NCI-H345 treated with DMSO at 0.1 percent for 48 hours (cell line): Measurements from ENCODE around the gene LDLRAD4.
"Not testable (repeated sequence)": the region's sequence is repeated elsewhere in the genome, so short reads cannot be mapped to it uniquely, and the experiment has no call there.

Experiments
- DNase-seq: peaks from one replicate; lab custom pipeline; 2025; ENCODE audit not compliant: unreplicated experiment; lab: John Stamatoyannopoulos, UW

Gene LDLRAD4

DNA sequence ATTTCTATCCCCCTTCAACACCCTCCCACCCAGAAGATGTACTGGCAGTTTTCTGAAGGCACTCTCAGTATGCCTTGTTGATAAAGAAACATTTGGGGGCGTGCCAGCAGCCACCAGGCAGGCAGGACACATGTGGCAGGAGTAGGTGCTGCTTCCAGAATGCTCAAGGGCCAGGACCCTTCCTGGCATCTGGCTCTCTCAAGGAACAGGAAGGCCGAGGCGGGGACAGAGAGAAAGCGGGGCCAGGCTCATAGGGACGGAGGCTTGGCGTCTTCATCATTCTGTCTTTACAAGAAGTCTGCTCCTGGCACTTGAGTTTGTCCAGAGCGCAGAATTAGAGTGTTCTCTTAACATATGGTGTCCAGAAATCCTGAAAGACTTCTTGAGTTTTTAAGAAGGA is 386.2 kb downstream of the LDLRAD4 start:
- no peak for DNase-seq

DNA sequence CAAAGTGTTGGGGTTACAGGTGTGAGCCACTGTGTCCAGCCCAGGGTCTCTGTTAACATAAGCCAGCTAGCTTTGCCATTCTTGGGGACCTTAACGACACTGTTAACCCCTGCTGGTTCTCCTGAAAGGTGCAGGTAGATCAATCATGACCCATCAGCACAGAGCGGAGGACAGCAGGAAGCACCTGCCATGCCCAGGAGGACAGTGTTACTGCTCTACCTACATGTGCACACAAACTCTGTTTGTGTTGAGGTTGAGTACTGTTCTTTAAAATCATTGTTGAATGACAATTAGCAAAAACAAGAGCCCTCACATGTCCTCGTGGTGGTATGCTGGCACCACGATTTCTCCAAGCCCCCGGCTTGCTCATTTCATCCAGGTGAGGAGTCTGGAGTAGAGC is 386.9 kb downstream of the LDLRAD4 start:
- DNase-seq: no peak

DNA sequence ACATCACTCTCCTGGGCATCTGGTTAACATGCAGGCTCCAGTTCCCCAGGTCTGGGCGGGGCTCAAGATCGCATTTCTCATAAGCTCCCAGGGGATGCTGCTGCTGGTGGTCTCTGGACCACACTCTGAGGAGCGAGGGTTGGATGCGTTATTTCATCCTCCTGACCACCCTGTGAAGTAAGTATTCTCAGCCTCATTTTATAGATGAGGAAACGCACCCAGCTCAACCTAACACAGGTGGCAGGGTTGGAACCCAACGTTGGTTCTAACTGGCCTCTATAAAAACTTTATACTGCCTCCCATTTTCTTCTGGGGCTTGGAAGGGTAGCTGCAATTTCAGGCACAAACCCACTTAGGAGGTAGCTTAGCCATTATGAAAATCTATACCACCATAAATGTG is 387.3 kb downstream of the LDLRAD4 start:
- no peak for DNase-seq

DNA sequence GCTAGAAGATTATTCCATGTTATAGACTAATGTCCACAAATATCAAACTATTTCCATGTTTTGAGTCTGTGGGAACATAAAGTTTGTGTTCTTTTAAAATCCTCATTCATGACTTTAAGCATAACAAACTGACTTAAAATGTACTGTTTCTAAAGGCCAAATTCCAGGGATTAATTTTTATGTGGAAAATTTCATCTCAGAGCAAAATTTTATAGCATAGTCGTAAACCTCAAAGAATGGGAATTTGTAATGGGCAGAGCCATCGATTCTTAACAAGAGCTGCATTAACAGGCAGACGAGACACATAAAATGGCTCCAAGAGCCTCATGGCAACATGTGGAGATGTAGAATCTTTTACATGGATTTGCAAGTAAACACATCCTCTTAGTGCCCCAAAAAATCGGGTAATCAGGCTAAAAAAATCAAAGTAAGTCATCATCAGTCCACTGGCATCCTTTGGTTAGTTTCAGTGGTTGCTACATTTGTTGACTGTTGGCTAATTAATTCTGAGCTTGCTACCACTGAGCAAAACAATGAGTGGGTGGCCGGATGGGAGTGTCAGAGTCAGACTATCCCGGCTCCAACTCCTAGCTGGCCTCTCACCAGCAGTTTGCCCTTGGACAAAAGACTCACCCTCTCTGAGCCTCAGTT is 388.2 kb downstream of the LDLRAD4 start:
- no peak for DNase-seq

DNA sequence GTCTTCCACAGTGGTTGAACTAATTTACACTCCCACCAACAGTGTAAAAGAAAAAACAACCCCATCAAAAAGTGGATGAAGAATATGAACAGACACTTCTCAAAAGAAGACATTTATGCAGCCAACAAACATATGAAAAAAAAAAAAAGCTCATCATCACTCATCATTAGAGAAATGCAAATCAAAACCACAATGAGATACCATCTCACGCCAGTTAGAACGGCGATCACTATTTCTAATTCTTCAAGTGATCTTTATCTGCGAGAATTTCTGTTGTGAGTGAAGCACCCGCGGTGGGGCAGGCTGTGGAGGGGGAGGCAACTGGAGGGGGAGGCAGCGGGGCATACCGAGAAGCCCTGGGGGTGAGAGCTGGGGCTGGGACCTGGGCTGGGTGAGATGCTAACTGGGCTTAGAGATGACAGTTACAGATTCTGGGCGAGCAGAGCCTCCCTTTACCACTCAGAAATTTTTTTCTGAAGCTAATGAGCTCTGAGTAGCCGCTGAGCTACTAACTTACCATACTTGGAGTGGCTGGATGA is 389.5 kb downstream of the LDLRAD4 start:
- not testable (repeated sequence) for DNase-seq

DNA sequence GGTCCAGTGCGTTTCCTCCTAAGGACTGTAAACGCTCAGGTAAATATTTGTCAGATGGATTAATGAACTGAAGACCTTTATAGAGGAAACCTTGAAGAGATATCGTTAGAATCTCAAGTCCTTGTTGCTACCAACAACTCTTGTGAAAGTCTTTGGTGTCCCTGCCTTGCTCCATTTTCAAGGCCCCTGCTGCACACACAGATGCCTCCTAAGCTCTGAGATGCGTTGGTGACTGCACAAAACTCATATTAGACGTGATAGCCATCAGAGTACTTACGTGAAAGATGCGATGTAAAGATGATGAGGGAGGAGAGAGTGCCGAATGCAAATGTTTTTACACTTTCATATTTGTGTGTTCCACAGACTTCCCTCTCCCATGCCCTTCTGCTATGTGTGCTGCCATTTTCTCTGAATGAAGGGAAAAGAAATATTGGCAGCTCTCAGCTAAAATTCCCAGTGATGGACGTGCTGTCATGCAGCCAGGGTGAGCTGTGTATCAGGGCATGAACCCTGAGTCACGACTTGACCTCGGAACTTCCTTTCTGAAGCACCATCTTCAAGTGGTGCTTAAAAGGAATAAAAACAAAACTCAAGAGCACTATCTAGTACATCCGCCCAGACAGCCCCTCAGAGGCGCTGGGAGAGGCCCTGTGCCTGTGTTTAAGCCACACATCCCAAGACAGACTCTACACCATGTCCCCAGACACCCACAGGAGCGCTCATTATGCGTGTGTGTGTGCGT is 390.4 kb downstream of the LDLRAD4 start:
- no peak for DNase-seq

DNA sequence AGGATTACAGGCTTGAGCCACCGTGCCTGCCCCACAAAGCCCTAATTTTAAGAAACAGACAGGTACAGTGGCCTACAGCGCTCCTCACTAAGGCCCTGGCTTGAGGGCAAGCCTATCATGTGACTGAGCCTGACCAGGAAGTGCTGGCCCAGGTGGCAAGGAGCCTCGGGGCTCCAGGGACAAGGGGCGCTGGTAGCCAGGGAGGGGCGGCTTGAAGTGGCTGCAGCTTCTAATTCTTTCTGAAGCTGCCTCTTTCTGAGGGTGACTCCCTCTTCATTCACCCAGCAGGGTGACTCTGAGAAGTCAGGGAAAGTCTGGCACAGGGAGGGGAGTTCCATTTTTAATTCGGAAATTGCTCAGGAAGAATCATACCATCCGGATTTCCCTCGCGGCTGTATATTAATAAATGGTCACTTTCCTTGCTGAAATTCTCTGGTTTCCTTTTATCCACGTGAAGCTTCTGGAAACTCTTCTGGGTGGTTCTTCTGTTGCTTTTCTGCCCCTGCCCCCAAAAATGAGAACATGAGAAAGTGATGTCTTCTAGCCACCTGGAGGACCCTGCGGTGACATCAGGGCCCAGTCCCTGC is 392.1 kb downstream of the LDLRAD4 start:
- DNase-seq: no peak

DNA sequence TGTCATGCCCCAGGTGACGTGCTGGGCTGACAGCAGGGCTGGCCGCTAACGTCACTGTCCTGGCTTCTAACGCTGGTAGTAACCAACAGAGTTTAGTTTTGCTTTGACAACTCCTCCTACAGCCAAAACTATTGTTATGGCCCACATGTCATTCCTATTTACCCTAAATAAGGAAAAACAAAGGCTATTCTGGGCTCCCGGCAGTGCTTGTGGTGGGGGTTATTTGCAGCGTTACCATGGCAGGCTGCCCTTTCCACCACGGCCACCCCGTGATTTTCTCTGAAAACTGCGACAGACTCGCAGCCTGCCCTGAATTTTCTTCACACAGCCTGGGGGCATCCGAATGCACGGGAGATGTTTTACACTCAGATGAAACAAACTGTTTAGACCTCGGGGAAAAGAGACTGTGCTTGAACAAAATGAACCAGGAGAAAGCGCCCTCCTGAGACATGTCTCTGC is 392.6 kb downstream of the LDLRAD4 start:
- DNase-seq: no peak

DNA sequence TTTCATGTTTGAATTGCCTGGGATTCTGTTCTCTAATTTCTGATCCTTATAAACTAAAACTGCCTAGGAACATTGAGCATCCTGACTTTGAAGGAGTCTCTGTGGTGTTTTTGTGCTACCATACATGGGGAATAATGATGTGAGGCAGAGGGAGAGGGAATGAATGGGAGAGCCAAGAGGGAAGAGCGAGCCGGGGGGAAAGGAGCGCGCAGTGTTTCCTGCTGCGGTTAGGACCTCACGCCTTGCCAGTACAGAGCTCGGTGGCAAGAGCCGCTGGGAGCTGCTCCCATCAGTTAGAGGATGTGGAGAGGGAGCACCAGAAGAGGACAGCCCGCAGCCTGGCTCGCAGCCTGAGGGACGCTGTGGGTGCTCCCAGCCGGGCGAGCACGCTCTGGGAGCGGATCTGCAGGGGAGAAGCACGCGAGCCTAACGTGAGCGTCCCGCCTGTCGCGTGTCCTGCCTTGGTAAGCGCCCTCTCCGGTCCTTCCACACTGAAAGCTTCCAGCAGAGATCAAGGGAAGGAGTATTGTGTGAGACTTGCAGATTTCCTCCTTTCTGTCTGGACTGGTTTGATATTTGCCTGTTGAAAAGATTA is 393.1 kb downstream of the LDLRAD4 start:
- DNase-seq: no peak

DNA sequence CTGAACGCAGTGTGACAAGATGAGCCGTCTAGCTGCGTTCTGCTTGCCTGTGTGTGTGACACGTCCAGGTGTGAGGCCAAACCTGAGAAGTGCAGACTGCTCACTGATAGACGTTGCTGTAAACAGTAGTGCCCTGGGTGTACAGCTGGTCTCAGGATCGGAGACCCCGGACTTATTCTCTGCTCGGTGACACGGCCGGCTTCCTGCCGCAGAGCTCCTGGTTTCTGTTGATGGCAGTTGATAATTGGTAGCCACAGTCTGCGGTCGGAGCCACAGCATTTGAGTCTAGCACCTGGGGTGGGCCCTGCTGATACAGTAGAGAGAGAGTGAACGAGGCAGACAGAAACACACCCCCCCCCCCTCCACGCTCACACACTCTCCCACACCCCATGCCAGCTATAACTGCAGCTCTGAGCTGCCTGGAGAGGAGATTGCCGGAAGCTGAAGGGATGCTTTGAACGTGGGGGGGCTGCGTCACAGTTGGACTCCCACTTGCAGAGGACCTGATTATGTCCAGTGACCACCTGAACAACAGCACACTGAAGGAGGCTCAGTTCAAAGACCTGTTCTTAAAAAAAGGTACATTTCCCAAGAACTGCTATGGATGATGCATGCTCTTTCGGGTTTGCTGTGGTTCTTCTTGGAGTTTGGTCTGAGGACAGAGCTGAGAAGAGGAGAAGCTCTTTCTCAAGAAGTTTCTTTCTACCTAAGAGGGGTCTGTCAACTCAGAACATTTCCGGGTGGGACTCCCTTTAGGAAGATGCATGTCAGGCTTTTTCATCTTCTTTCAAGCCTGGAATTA is 393.8 kb downstream of the LDLRAD4 start:
- no peak for DNase-seq

DNA sequence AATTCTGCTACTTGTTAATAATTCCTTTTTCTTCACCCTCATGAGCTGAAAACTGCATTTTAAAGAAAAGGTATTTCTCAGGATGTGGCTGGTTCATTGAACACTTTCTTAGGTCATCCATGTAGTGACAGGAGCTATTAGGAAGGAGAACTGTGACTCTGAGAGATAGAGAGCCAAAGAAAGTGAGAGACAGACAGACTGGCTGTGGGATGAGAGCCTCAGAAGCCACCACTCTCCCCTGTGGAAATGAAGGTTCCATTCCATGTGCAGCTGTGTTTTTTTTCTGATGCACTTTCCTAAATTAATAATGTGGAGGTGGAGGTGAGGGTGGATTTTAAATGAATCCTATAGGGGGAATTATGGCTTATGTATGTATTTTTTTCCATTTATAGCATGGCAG is 394.5 kb downstream of the LDLRAD4 start:
- no peak for DNase-seq

DNA sequence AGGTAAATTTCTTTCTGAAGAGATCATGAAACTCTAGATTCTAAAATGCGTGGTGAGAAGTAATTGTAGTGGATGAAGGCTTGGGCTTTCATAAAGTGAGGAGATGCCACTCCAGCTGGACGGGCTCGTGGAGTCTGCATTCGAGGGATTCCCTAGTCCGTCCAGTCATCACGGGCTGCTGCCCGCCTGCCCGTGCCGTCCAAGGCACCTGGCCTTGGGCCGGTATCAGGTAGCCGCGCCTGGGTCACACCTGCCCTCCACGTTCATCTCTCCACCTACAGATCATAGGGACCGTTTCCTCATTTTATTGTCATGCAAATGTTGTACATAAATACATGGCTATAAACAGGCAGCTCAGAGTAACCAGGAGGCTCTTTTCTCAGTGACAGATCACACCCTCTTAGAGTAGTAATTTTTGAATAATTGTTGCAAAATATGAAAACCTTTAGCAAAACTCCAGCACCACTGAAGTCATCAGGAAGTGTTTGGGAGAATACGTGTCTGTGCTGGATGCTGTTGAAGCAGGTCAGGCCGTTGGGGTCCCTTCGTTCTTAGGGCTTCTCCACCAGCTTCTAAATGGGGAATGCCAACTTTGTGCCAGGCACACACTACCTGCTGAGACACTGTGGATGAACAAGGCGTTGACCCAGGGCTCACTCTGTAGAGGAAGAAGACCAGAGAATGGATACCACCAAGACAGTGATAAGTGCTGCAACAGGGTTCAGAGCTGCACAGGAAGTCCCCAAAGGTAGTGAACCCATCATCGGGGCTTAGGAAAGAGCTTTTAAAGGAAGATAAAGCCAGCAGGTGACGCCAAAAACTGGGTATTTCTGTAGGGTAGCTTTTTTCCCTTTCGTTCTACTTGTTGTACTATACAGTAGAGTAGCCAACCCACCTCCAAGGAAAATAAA is 395.3 kb downstream of the LDLRAD4 start:
- no peak for DNase-seq

DNA sequence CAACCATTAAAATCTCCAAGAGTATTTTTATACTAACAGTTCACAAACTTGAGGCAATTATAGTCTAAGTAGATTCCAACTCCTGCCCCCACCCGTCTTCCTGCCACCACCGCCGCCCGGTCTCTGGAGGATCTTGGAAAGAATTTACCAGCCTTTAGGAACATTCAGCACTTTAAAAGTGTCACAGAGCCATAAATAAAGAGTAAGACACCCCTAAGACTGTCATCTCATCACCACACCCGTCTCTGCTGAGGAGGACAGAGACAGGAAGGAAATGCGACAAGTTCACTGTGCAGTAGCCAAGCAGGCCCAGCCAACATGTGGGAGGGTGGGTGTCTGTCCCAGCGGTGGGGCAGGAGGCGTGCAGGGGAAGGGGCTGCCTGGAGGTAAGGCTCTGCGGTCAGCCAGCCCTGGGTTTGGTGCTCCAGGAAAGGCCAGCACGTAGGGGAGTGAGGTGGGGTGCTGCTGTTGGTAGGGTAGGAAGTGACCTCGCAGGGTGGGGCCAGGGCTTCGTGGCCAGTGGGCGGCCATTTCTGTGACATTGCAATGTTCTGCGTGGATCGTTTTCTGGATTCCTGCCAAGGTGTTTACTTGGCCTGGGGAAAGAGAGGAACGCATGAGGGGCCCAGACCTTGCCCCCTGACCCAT is 396.2 kb downstream of the LDLRAD4 start:
- no peak for DNase-seq

DNA sequence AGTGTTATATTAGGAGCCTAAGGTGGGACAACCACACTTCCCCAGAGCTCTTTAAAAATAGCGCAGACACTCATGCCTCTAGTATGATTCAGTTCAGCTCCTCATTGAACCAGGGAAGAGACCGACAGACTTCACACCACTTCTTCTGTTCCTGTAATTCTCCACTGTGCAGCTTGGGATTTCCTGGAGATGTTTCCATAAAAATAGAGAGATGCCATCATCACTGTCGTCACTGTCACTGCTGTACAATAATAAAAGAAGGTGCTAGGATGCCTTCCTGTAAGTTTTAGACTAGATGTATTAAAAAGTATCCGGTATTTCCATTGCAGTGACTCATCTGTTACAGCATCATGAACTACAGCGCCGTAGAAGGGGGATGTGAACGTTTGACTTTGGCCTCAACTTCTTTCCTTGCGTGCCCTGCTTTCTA is 396.9 kb downstream of the LDLRAD4 start:
- no peak for DNase-seq

DNA sequence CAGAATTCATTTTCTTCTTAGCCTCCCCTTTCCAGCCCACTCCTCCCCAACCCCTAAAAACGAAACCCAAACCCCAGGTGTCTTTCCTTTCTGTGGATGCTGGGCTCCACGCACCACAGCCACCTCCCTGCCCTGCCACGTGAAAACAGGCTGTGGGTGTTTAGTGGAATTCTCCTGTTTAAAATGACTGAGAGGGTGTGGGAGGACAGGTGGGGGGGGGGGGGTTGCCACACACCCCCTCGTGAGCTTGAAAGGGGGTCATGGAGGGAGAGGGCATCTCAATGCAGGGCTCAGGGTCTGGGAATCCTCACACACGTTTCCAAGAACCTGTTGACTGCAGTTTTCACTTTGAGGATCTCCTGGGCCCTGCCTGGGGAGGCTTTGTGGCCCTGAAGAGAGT is 397.5 kb downstream of the LDLRAD4 start:
- DNase-seq: no peak

DNA sequence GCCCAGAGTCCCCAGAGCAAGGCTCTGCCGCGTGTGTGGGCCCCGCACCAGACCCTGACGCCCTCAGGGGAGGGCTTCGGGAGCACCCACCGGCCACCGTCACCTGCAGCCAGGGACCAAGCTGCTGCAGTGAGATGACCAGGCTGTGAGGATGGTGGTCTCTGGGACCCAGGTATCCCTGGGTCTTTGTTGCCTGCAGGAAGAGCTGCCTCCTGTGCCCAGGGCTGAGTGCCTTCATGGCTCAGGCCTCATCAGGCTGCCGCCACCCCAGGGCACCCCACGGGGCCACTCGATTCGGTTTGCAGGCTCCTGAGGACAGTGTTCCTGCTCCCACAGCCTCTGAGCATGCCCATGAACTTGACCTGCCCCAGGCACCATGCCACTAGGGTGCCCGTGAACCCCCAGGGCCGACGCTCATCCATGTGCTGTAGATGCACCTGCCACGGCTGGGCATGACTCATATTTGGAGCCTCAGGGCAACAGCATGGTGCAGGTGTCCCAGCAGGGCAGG is 398.0 kb downstream of the LDLRAD4 start:
- DNase-seq: peak; percentile 35

DNA sequence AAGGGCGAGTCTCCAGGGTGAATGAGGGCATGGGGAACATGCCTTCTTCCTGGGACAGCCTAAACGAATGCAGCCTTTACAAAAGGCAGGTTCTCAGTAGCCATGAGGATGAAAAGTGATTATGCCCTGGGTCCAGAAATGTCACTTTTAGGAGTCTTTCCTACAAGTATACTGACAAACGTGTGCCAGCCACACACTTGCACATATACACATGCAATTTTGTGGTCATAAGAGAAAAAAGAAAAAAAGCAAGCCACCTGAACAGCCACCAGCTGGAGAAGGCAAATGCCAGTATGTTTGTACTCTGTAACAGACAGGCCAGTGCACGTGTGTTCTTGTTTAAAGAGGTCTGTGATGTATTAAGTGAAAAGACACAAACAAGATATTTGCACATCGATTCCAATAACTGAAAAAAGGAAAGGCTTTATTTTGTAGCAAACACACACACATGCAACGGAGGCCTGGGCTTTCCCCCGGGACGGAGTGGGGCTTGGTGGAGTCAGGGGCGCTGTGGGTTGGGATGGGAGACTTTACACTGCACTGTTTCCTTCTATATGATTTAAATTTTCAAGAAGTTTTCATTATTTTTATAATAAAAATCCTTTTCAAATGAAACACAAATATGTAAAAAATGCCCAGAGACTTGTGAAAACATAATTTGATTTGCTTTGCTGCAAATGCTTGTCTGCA is 399.4 kb downstream of the LDLRAD4 start:
- no peak for DNase-seq

DNA sequence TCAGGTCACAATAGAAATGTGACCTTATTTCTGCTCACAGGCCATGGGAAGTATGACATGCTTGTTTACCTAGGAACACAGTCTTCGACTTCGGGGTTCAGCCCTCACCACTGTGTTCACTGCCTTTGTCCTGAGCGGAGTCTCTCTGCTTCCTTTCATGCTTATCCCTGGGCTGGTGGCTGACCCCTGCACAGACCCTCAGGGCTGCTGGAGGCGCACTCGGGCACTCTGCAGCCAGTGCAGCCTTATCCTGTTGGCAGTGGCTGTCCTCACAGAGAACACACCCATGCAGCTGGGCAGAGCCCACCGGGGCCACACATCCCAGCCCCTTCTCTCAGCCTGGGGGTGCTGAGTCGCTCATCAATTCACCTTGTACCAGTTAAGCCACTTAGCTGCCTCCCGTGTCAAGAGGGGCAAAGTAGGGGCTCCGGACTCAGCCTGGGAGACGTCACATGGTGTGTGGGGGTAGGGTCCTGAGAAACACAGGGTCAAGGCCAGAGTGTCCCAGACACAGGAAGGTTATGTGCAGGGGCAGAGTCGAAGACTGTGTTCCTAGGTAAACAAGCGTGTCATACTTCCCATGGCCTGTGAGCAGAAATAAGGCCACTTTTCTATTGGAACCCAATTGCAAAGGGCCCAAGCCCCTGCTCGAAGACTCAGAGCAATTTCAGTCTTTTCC is 400.3 kb downstream of the LDLRAD4 start:
- DNase-seq: no peak
